ENCODE measurements around the gene SYCE3.
A peak's percentile ranks its signal among the peaks of the same experiment; 100 is the strongest.

The SYCE3 gene

DNA sequence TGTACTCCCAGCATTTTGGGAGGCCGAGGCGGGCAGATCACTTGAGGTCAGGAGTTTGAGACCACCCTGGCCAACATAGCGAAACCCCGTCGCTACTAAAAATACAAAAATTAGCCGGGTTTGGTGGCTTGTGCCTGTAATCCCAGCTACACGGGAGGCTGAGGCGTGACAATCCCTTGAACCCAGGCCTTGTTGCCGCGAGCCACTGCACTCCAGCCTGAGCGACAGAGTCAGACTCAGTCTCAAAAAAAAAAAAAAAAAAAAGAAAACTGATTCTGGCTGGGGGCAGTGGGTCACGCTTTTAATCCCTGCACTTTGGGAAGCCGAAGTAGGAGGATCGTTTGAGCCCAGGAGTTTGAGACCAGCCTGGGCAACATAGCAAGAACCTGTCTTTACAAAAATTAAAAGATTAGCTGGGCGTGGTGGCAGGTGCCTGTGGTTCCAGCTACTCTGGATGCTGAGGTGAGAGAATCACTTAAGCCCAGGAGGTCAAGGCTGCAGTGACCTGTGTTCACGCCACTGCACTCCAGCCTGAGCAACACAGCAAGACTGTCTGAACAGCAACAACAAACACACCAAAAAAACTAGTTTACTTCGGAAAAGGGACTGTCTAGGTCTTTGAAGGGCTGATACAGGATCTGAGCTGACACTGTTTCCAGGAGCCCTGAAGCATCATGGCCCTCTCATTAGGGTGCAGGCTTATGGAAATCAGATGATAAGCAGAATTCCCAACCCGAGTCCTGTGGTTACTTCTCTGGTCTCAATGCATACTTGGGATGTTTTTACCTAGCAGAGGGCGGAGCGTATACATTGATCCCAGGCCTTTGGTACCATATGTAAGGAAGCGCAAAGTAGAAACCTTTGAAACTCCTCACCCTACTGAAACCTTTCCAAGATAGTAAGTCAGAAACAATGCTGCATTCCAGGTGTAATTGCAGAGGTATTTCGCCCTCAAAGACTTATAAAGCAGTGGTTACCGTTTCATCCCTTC lies 21.7 kb upstream of the SYCE3 start (continued):
- TF ChIP-seq, protein P1, sequence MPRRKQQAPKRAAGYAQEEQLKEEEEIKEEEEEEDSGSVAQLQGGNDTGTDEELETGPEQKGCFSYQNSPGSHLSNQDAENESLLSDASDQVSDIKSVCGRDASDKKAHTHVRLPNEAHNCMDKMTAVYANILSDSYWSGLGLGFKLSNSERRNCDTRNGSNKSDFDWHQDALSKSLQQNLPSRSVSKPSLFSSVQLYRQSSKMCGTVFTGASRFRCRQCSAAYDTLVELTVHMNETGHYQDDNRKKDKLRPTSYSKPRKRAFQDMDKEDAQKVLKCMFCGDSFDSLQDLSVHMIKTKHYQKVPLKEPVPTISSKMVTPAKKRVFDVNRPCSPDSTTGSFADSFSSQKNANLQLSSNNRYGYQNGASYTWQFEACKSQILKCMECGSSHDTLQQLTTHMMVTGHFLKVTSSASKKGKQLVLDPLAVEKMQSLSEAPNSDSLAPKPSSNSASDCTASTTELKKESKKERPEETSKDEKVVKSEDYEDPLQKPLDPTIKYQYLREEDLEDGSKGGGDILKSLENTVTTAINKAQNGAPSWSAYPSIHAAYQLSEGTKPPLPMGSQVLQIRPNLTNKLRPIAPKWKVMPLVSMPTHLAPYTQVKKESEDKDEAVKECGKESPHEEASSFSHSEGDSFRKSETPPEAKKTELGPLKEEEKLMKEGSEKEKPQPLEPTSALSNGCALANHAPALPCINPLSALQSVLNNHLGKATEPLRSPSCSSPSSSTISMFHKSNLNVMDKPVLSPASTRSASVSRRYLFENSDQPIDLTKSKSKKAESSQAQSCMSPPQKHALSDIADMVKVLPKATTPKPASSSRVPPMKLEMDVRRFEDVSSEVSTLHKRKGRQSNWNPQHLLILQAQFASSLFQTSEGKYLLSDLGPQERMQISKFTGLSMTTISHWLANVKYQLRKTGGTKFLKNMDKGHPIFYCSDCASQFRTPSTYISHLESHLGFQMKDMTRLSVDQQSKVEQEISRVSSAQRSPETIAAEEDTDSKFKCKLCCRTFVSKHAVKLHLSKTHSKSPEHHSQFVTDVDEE (CRISPR knock-in tag; IDR thresholded peaks at IDR 0.05): no peak

DNA sequence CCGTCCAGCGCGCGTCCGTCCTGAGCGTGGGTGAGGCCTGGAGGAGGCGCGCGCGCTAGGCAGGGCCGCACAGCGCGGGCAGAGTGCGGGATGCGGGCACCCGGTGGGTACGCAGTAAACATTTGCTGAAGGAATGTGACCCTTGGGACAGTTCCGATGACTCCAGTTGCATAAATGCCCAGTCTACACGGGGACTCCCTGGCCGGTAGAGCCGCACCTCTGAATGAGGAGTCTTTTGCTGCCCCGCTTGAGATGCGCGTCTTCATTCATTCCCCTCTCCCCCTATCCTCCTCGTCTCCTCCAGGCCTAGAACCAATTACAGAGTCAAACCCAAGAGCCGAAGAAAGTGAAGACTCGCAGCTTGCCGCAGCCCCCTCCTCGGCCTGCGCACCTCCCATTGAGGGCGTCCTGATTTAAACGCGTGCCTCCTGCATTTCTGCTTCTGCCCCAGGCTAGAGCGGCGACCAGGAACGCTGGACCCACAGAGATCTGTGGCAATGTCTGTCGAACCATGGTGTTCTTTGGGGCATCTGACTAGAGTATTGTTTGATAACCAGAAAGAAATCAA lies 20.7 kb upstream of the SYCE3 start:
- TF ChIP-seq, protein P2, sequence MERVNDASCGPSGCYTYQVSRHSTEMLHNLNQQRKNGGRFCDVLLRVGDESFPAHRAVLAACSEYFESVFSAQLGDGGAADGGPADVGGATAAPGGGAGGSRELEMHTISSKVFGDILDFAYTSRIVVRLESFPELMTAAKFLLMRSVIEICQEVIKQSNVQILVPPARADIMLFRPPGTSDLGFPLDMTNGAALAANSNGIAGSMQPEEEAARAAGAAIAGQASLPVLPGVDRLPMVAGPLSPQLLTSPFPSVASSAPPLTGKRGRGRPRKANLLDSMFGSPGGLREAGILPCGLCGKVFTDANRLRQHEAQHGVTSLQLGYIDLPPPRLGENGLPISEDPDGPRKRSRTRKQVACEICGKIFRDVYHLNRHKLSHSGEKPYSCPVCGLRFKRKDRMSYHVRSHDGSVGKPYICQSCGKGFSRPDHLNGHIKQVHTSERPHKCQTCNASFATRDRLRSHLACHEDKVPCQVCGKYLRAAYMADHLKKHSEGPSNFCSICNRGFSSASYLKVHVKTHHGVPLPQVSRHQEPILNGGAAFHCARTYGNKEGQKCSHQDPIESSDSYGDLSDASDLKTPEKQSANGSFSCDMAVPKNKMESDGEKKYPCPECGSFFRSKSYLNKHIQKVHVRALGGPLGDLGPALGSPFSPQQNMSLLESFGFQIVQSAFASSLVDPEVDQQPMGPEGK (CRISPR knock-in tag; IDR thresholded peaks at IDR 0.05; ENCODE audit: borderline replicate concordance): no peak
- TF ChIP-seq GLIS3 (CRISPR knock-in tag; IDR thresholded peaks at IDR 0.05) (no peak), ZFP3 (CRISPR knock-in tag; IDR thresholded peaks at IDR 0.05) (no peak), CSDC2 (CRISPR knock-in tag; IDR thresholded peaks at IDR 0.05) (no peak), ESRRG (CRISPR knock-in tag; IDR thresholded peaks at IDR 0.05) (no peak), ARNTL (CRISPR knock-in tag; IDR thresholded peaks at IDR 0.05; ENCODE audit: borderline replicate concordance, low read depth) (no peak), ISL1 (CRISPR knock-in tag; IDR thresholded peaks at IDR 0.05) (no peak), ZNF70 (CRISPR knock-in tag; IDR thresholded peaks at IDR 0.05) (no peak)
- TF ChIP-seq, protein P3, sequence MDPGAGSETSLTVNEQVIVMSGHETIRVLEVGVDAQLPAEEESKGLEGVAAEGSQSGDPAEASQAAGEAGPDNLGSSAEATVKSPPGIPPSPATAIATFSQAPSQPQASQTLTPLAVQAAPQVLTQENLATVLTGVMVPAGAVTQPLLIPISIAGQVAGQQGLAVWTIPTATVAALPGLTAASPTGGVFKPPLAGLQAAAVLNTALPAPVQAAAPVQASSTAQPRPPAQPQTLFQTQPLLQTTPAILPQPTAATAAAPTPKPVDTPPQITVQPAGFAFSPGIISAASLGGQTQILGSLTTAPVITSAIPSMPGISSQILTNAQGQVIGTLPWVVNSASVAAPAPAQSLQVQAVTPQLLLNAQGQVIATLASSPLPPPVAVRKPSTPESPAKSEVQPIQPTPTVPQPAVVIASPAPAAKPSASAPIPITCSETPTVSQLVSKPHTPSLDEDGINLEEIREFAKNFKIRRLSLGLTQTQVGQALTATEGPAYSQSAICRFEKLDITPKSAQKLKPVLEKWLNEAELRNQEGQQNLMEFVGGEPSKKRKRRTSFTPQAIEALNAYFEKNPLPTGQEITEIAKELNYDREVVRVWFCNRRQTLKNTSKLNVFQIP (CRISPR knock-in tag; IDR thresholded peaks at IDR 0.05; ENCODE audit: borderline replicate concordance, low read depth): no peak
- TF ChIP-seq, protein P4, sequence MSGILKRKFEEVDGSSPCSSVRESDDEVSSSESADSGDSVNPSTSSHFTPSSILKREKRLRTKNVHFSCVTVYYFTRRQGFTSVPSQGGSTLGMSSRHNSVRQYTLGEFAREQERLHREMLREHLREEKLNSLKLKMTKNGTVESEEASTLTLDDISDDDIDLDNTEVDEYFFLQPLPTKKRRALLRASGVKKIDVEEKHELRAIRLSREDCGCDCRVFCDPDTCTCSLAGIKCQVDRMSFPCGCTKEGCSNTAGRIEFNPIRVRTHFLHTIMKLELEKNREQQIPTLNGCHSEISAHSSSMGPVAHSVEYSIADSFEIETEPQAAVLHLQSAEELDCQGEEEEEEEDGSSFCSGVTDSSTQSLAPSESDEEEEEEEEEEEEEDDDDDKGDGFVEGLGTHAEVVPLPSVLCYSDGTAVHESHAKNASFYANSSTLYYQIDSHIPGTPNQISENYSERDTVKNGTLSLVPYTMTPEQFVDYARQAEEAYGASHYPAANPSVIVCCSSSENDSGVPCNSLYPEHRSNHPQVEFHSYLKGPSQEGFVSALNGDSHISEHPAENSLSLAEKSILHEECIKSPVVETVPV (CRISPR knock-in tag; IDR thresholded peaks at IDR 0.05): no peak
- peak; percentile 53 for ATAC-seq

DNA sequence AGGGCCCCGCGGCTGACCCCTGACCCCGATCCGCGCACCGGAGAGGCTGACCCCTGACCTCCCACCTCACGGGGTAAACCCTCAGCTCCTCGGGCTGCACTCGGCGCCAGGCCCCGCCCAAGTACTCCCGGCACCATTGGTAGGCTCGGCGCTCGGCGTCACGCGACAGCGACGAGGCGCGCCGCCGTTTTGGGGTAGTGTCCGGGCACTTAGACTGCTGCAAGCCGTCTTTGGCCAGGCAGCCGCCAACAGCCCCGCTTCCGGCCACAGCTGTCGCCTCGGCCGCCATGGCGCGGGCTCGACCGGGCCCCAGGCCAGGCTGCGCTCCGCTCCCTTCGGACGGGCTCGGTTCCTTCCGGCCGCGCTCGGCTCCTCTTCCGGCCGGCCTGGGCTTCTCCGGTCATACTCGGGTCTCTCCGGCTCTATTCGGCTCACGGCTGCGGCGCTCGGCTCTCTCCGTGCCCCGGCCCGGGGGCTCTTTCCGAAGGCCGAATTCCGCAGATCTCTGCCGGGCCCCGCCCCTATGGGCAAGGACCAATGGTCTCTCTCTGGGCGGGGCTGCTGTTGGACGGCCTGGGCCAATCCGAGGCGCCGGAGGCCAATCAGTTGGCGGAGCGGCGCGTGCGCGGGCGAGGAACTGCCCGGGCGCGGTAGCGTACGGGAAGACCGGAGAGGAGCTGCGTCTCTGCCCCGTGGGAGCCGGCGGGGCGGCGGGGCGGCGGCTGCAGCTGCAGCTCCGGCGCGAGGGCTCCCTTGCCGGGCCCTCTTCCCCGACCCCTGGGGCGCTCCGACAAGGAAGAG lies 20.0 kb upstream of the SYCE3 start, which contains the start of gene CHKB:
Gene CHKB (minus strand): TSS at position 357 of the 801 bp plus-strand sequence. CDS start 68 bp downstream, at position 289.
- TF ChIP-seq ARNTL (CRISPR knock-in tag; IDR thresholded peaks at IDR 0.05; ENCODE audit: borderline replicate concordance, low read depth) (no peak), ZC3H10 (CRISPR knock-in tag; IDR thresholded peaks at IDR 0.05) (no peak), TCF4 (CRISPR knock-in tag; IDR thresholded peaks at IDR 0.05; ENCODE audit: borderline replicate concordance) (no peak), ISL1 (CRISPR knock-in tag; IDR thresholded peaks at IDR 0.05) (no peak), ESRRG (CRISPR knock-in tag; IDR thresholded peaks at IDR 0.05) (no peak), ZNF8 (CRISPR knock-in tag; IDR thresholded peaks at IDR 0.05) (no peak), RARB (CRISPR knock-in tag; IDR thresholded peaks at IDR 0.05) (no peak), TOX (CRISPR knock-in tag; IDR thresholded peaks at IDR 0.05; ENCODE audit: borderline replicate concordance) (no peak), SNAI2 (CRISPR knock-in tag; IDR thresholded peaks at IDR 0.05) (no peak), ZNF70 (CRISPR knock-in tag; IDR thresholded peaks at IDR 0.05) (no peak), GLIS3 (CRISPR knock-in tag; IDR thresholded peaks at IDR 0.05) (no peak), OSR1 (CRISPR knock-in tag; IDR thresholded peaks at IDR 0.05) (no peak), ZNF565 (CRISPR knock-in tag; conservative IDR thresholded peaks at IDR 0.05; ENCODE audit: low read depth) (no peak), CSDC2 (CRISPR knock-in tag; IDR thresholded peaks at IDR 0.05) (no peak)
- TF ChIP-seq, protein P5, sequence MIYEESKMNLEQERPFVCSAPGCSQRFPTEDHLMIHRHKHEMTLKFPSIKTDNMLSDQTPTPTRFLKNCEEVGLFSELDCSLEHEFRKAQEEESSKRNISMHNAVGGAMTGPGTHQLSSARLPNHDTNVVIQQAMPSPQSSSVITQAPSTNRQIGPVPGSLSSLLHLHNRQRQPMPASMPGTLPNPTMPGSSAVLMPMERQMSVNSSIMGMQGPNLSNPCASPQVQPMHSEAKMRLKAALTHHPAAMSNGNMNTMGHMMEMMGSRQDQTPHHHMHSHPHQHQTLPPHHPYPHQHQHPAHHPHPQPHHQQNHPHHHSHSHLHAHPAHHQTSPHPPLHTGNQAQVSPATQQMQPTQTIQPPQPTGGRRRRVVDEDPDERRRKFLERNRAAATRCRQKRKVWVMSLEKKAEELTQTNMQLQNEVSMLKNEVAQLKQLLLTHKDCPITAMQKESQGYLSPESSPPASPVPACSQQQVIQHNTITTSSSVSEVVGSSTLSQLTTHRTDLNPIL (CRISPR knock-in tag; IDR thresholded peaks at IDR 0.05; ENCODE audit: low read depth): no peak
- ATAC-seq: peak; percentile 98

Data from SK-N-SH treated with all-trans-retinoic acid at 6 μM for 48 hours (cell line).